ENCODE measurements around the gene PGF.

PGF gene

GRCh38 chr14:74891870-74892269 is 63.5 kb downstream of the PGF start:
- no peak for DNase-seq

All from left hindlimb (tissue), 1 donor.